ENCODE data around the gene DSE.

DNA sequence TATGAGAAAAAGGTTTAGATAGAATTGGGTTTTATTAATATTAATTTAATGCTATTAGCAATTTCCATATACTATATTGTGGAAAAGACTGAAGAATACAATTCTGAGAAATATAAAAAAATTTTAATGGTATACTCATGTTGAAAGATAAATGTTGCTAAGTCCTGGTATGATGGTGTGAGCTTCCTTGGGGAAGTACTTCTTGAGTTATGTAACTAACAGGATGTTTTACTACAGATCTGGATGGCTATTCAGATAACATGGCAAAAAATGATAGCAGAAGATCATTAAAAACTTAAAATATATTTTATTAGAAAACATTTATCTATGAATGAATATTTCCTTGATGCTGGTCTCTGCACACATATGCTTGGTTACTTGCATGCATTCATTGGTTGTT is 66.9 kb downstream of the DSE start:
- TF ChIP-seq, protein P1, sequence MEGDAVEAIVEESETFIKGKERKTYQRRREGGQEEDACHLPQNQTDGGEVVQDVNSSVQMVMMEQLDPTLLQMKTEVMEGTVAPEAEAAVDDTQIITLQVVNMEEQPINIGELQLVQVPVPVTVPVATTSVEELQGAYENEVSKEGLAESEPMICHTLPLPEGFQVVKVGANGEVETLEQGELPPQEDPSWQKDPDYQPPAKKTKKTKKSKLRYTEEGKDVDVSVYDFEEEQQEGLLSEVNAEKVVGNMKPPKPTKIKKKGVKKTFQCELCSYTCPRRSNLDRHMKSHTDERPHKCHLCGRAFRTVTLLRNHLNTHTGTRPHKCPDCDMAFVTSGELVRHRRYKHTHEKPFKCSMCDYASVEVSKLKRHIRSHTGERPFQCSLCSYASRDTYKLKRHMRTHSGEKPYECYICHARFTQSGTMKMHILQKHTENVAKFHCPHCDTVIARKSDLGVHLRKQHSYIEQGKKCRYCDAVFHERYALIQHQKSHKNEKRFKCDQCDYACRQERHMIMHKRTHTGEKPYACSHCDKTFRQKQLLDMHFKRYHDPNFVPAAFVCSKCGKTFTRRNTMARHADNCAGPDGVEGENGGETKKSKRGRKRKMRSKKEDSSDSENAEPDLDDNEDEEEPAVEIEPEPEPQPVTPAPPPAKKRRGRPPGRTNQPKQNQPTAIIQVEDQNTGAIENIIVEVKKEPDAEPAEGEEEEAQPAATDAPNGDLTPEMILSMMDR (IDR thresholded peaks at IDR 0.05; ENCODE audit: insufficient read depth, low read length, poor library complexity, severe bottlenecking) = no peak
- no peak for TF ChIP-seq EZH2phosphoT487 (conservative IDR thresholded peaks at IDR 0.05; ENCODE audit: low read length)
